ENCODE results near the gene NFS1.

- TF ChIP-seq ATF3 (IDR thresholded peaks at IDR 0.05) (no peak), CTCF (IDR thresholded peaks at IDR 0.05; ENCODE audit: low read depth, low read length, missing input control) (no peak)
These were observed 44.7 kb upstream of the NFS1 start for GRCh38 chr20:35743693-35744491.

Data from liver (tissue), 3 donors.